NCI-H345 treated with DMSO at 0.1 percent for 48 hours (cell line): ENCODE data around the gene SYCP3.
"Not testable (repeated sequence)": the region's sequence is repeated elsewhere in the genome, so short reads cannot be mapped to it uniquely, and the experiment has no call there.

Source experiments
- DNase-seq: peaks from one replicate; lab custom pipeline; 2025; ENCODE audit not compliant: unreplicated experiment; lab: John Stamatoyannopoulos, UW

SYCP3 gene

GRCh38 chr12:101681627-101682026 lies 57.6 kb downstream of the SYCP3 start:
- not testable (repeated sequence) for DNase-seq

GRCh38 chr12:101680647-101681046 lies 58.6 kb downstream of the SYCP3 start:
- no peak for DNase-seq

DNA sequence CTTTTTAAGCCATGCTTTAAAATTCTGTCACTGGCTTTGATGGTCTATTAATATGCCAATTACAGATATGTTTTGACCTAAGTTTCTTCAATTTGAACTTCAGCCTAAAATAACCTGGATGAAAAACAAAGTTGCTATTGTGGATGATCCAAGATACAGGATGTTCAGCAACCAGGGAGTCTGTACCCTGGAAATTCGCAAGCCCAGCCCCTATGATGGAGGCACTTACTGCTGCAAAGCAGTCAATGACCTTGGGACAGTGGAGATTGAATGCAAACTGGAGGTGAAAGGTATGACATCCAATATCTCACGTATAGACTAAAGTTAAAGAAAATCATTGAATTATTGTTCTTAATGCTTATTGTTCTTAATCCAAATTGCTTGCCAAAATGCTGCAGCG lies 59.0 kb downstream of the SYCP3 start:
- DNase-seq: no peak
